Right renal cortex interstitium (tissue), 3 donors: ENCODE measurements around the gene MEAK7. TPM values are rescaled to one million over a fixed set of nuclear protein-coding genes. Genes with fewer than 3 reads are reported as not detected.
A peak's percentile ranks its signal among the peaks of the same experiment; 100 is the strongest.

Experiments
- DNase-seq, 3 donors: peaks; one replicate each; pipeline ENCODE4 v3.0.0-alpha.2; 2013; ENCODE audit warnings: low read depth in 3 of 3, low spot score in 2 of 3
- polyA plus RNA-seq, 3 donors: library from polyadenylated mRNA; unstranded; fragments of 120-200 nt; gene quantifications; one replicate each; pipeline ENCODE4 v1.2.1, GENCODE V29; 2013; ENCODE audit not compliant: insufficient read length in 3 of 3

The MEAK7 gene
- polyA plus RNA-seq, 3 donors = 16.7 to 19.0 (median 17.4) TPM

GRCh38 chr16:84513666-84514065, 9.2 kb upstream of the MEAK7 start:
- DNase-seq = no peak

- DNase-seq = no peak
These were observed 8.7 kb upstream of the MEAK7 start for GRCh38 chr16:84513123-84513522.

GRCh38 chr16:84511831-84512230, 7.4 kb upstream of the MEAK7 start:
- no peak for DNase-seq

GRCh38 chr16:84511180-84511800, 6.8 kb upstream of the MEAK7 start:
- DNase-seq = peak in 2 of 3 donors; percentile 79

GRCh38 chr16:84509032-84509950, 4.8 kb upstream of the MEAK7 start:
- no peak for DNase-seq

- DNase-seq = no peak
These were observed 4.0 kb upstream of the MEAK7 start for GRCh38 chr16:84508502-84508901.

- no peak for DNase-seq
These were observed 2.8 kb upstream of the MEAK7 start for GRCh38 chr16:84507011-84507982.

GRCh38 chr16:84505249-84506187, 1.1 kb upstream of the MEAK7 start:
- DNase-seq = no peak

- no peak for DNase-seq
These were observed 586 bp downstream of the MEAK7 start for GRCh38 chr16:84503751-84504395.

- DNase-seq = no peak
These were observed 1.9 kb downstream of the MEAK7 start for GRCh38 chr16:84502581-84502980.

- no peak for DNase-seq
These were observed 2.4 kb downstream of the MEAK7 start for GRCh38 chr16:84502075-84502474.

- no peak for DNase-seq
These were observed 3.3 kb downstream of the MEAK7 start for GRCh38 chr16:84501077-84501735.

GRCh38 chr16:84500531-84500930, 3.9 kb downstream of the MEAK7 start:
- DNase-seq = no peak

- no peak for DNase-seq
These were observed 4.8 kb downstream of the MEAK7 start for GRCh38 chr16:84499638-84500037.

GRCh38 chr16:84498859-84499620, 5.4 kb downstream of the MEAK7 start:
- DNase-seq = no peak

- DNase-seq = no peak
These were observed 6.2 kb downstream of the MEAK7 start for GRCh38 chr16:84498223-84498610.

GRCh38 chr16:84497418-84498222, 6.8 kb downstream of the MEAK7 start:
- no peak for DNase-seq
